SU-DHL-6 (cell line): ENCODE data around the gene GPRC5B.

Source experiments
- H2AFZ ChIP-seq: fragments of 200-600 bp; sonication (generic); 2 replicates; pipeline ENCODE4 v1.6.1; 2014; ENCODE audit warnings: low read depth, mild to moderate bottlenecking, moderate library complexity, mixed read lengths, antibody characterized with exemption, low read length; ENCODE audit not compliant: severe bottlenecking
- H3F3A ChIP-seq: fragments of 200-600 bp; shearing (Covaris generic); 2 replicates; pipeline ENCODE4 v1.6.0; 2016; ENCODE audit warnings: antibody characterized with exemption, mild to moderate bottlenecking; ENCODE audit not compliant: insufficient read depth
- H3K27ac ChIP-seq: fragments of 200-600 bp; sonication (generic); 2 replicates; pipeline ENCODE4 v1.5.1; 2016; ENCODE audit warnings: low read depth, mild to moderate bottlenecking, low read length, moderate library complexity, mixed read lengths
- H3K27me3 ChIP-seq: fragments of 200-600 bp; sonication (generic), shearing (Covaris generic); 2 replicates; pipeline ENCODE4 v1.6.0; 2014; ENCODE audit warnings: mild to moderate bottlenecking, low read length
- H3K36me3 ChIP-seq: fragments of 200-600 bp; sonication (generic); 2 replicates; pipeline ENCODE4 v1.6.1; 2014; ENCODE audit warnings: mild to moderate bottlenecking, low read length, mixed read lengths
- H3K4me2 ChIP-seq: fragments of 300-600, 200-600 bp; shearing (Covaris generic), sonication (generic); 2 replicates; pipeline ENCODE4 v1.6.0; 2014; ENCODE audit warnings: low read length, low read depth, mild to moderate bottlenecking; ENCODE audit not compliant: poor library complexity, severe bottlenecking
- H3K4me3 ChIP-seq: fragments of 200-600 bp; sonication (generic); 2 replicates; pipeline ENCODE4 v1.5.1; 2014; ENCODE audit warnings: antibody characterized with exemption, low read length, mild to moderate bottlenecking, mixed read lengths; ENCODE audit not compliant: insufficient read depth, poor library complexity, severe bottlenecking
- H3K79me2 ChIP-seq: fragments of 200-600 bp; sonication (generic); 2 replicates; pipeline ENCODE4 v1.6.1; 2014; ENCODE audit warnings: mild to moderate bottlenecking, low read length, moderate library complexity; ENCODE audit not compliant: insufficient read depth
- H3K9ac ChIP-seq: fragments of 200-600 bp; sonication (generic); 2 replicates; pipeline ENCODE4 v1.7.0; 2014; ENCODE audit warnings: mild to moderate bottlenecking, low read length
- H3K9me2 ChIP-seq: fragments of 200-600 bp; sonication (generic); replicated peaks from 2 replicates; pipeline ENCODE4 v1.6.1; 2014; ENCODE audit warnings: low read length; ENCODE audit not compliant: insufficient read depth
- H3K9me3 ChIP-seq: fragments of 200-600 bp; sonication (generic); 2 replicates; pipeline ENCODE4 v1.6.1; 2014; ENCODE audit warnings: low read length, mixed read lengths; ENCODE audit not compliant: insufficient read depth
- H4K20me1 ChIP-seq: fragments of 200-600 bp; sonication (generic); 2 replicates; pipeline ENCODE4 v1.6.1; 2014; ENCODE audit warnings: low read depth, mild to moderate bottlenecking, antibody characterized with exemption, low read length, moderate library complexity, mixed read lengths
- CTCF ChIP-seq: fragments of 200-600 bp; sonication (generic); IDR thresholded peaks from one replicate; pipeline ENCODE4 v1.5.1; 2017; ENCODE audit warnings: antibody characterized with exemption, mild to moderate bottlenecking, low read length, moderate library complexity; ENCODE audit not compliant: insufficient read depth, poor library complexity, severe bottlenecking
- EZH2phosphoT487 ChIP-seq: fragments of 200-600 bp; sonication (generic), shearing (Covaris generic); conservative IDR thresholded peaks from 2 replicates; pipeline ENCODE4 v1.6.1; 2018; ENCODE audit warnings: mild to moderate bottlenecking, antibody characterized with exemption, low read length, moderate library complexity, mixed read lengths

GPRC5B gene

DNA sequence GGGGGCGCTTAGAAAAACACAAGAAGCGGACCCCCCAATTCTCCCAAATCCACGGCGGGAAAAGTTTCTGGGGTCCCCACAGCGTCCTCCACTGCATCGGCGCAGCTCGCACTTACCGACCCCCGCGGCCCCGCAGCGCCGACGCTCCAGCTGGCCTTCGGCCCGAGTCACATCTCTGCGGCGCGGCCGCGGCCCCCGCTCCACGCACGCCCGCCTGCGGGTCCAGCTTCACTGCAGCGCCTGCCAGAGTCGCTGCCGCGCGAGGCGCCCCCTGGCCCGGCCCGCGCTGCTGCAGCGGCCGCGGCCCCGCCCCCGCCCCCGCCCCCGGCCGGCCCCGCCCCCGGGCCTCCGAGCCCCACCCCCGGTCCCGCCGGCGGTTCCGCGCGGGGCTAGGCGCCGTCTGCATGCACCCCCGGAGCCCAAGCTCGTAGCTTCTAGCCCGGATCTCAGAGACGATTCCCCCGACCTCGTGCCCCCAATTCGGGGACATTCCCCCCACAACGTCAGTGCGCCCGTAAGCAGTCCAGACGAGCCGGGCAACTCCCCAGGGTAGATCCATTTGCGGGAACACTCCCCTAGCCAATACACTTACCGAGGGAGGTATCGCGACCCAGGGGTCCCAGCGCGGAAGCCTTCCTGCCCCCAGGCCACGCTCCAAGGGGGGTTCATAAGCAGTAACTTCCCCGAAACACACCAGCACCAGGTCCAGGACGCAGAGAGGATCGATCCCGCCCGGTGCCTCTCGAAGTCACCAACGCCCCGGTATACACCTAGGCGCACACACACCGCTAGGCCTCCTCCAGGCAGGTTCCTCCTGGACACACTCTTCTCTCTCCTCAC lies at the start of gene GPRC5B:
TSS of gene GPRC5B (minus strand) at position 238 of the 840 bp plus-strand sequence. CDS start 12,003 bp downstream, outside the sequence.
- no peak within 1 kb of the TSS for H3K27ac ChIP-seq
- no peak within 1 kb of the TSS for H3K4me2 ChIP-seq
- no peak within 1 kb of the TSS for H3K4me3 ChIP-seq
- H3K9me2 ChIP-seq = no peaks in the 10 kb centered on the region
- no peaks in the 10 kb centered on the region for H3K9me3 ChIP-seq
- no peak for TF ChIP-seq CTCF
- TF ChIP-seq EZH2phosphoT487 = no peak
- no peaks in the 10 kb centered on the region for H3K36me3 ChIP-seq
- no peaks in the 10 kb centered on the region for H3K79me2 ChIP-seq
- H3K9ac ChIP-seq = no peak within 1 kb of the TSS
- H4K20me1 ChIP-seq = no peaks in the 10 kb centered on the region
- H3F3A ChIP-seq = no peaks in the 10 kb centered on the region
- no peak within 1 kb of the TSS for H2AFZ ChIP-seq
- H3K27me3 ChIP-seq = no peaks in the 10 kb centered on the region

GRCh38 chr16:19933740-19934139 lies 49.1 kb upstream of the GPRC5B start:
- Histone ChIP-seq H3K79me2 (no peaks in the 10 kb centered on the region), H3K9me3 (no peaks in the 10 kb centered on the region), H3K4me3 (no peak overlapping the region), H3K9ac (no peak overlapping the region), H2AFZ (no peak overlapping the region), H3K36me3 (no peaks in the 10 kb centered on the region), H3F3A (no peaks in the 10 kb centered on the region), H3K9me2 (no peaks in the 10 kb centered on the region), H3K27ac (no peak overlapping the region), H4K20me1 (no peaks in the 10 kb centered on the region), H3K4me2 (no peak overlapping the region), H3K27me3 (no peaks in the 10 kb centered on the region)
- TF ChIP-seq CTCF = no peak
- no peak for TF ChIP-seq EZH2phosphoT487

GRCh38 chr16:19929062-19929511 lies 44.4 kb upstream of the GPRC5B start:
- no peak overlapping the region for H3K4me3 ChIP-seq
- H3K79me2 ChIP-seq = no peaks in the 10 kb centered on the region
- no peaks in the 10 kb centered on the region for H3K9me2 ChIP-seq
- H3K27ac ChIP-seq = no peak overlapping the region
- no peak overlapping the region for H3K9ac ChIP-seq
- H3K9me3 ChIP-seq = no peaks in the 10 kb centered on the region
- H4K20me1 ChIP-seq = no peaks in the 10 kb centered on the region
- no peaks in the 10 kb centered on the region for H3K36me3 ChIP-seq
- no peaks in the 10 kb centered on the region for H3K27me3 ChIP-seq
- TF ChIP-seq CTCF = no peak
- no peak overlapping the region for H3K4me2 ChIP-seq
- no peak overlapping the region for H2AFZ ChIP-seq
- no peaks in the 10 kb centered on the region for H3F3A ChIP-seq
